Fibroblast of lung (primary cell): ENCODE measurements around the gene RMND5B. TPM values are rescaled to one million over a fixed set of nuclear protein-coding genes. Genes with fewer than 3 reads are reported as not detected.

Experiments used
- DNase-seq, 2 donors: peaks; one replicate each; pipeline versions ENCODE4 v3.0.0 to v3.0.0-alpha.2; 2010; ENCODE audit warnings: low read depth in 2 of 2
- H2AFZ ChIP-seq: 2 replicates; pipeline ENCODE4 v1.5.1; 2012; ENCODE audit warnings: low read length, control low read depth, inconsistent platforms
- H3K27ac ChIP-seq: 2 replicates; pipeline ENCODE4 v1.5.1; 2011; ENCODE audit warnings: low read length, control low read depth; ENCODE audit not compliant: insufficient read depth
- H3K27me3 ChIP-seq: 2 replicates; pipeline ENCODE4 v1.5.1; 2011; ENCODE audit warnings: mild to moderate bottlenecking, low read length; ENCODE audit not compliant: control insufficient read depth, insufficient read depth
- H3K36me3 ChIP-seq: 2 replicates; pipeline ENCODE4 v1.5.1; 2011; ENCODE audit warnings: low read length; ENCODE audit not compliant: control insufficient read depth, insufficient read depth
- H3K4me1 ChIP-seq: 2 replicates; pipeline ENCODE4 v1.5.1; 2011; ENCODE audit warnings: low read length; ENCODE audit not compliant: control insufficient read depth, insufficient read depth; ENCODE audit errors: extremely low read depth
- H3K4me2 ChIP-seq: 2 replicates; pipeline ENCODE4 v1.5.1; 2011; ENCODE audit warnings: low read length, control low read depth; ENCODE audit not compliant: insufficient read depth; ENCODE audit errors: extremely low read depth
- H3K4me3 ChIP-seq, 4 experiments: fragments of 200-600 bp in 1 of 4; sonication (generic) in 1 of 4; replicated peaks in 1 of 4; 2 replicates each; pipeline ENCODE4 v1.5.1; 2011 to 2016; ENCODE audit warnings: low read length in 4 of 4, low read depth in 3 of 4, mild to moderate bottlenecking in 3 of 4, control low read depth in 2 of 4, inconsistent platforms in 1 of 4, mixed read lengths in 1 of 4; ENCODE audit not compliant: insufficient read depth in 1 of 4; ENCODE audit errors: control extremely low read depth in 1 of 4
- H3K79me2 ChIP-seq: 2 replicates; pipeline ENCODE4 v1.5.1; 2012; ENCODE audit warnings: mild to moderate bottlenecking, low read length, inconsistent platforms; ENCODE audit not compliant: control insufficient read depth, insufficient read depth
- H3K9ac ChIP-seq: 2 replicates; pipeline ENCODE4 v1.5.1; 2011; ENCODE audit warnings: mild to moderate bottlenecking, low read length, control low read depth; ENCODE audit not compliant: insufficient read depth
- H3K9me3 ChIP-seq: 2 replicates; pipeline ENCODE4 v1.5.1; 2012; ENCODE audit warnings: low read depth, low read length; ENCODE audit not compliant: control insufficient read depth, insufficient read depth
- H4K20me1 ChIP-seq: 2 replicates; pipeline ENCODE4 v1.5.1; 2011; ENCODE audit warnings: low read length; ENCODE audit not compliant: control insufficient read depth, insufficient read depth; ENCODE audit errors: extremely low read depth
- CTCF ChIP-seq, 2 donors: IDR thresholded peaks in 1 of 2; conservative IDR thresholded peaks in 1 of 2; 1 replicate in 1 of 2; 2 replicates in 1 of 2; pipeline ENCODE4 v1.5.1; 2011 to 2012; ENCODE audit warnings: low read length in 2 of 2, control low read depth in 1 of 2, inconsistent platforms in 1 of 2, low read depth in 1 of 2, mild to moderate bottlenecking in 1 of 2
- EZH2 ChIP-seq: IDR thresholded peaks from 2 replicates; pipeline ENCODE4 v1.5.1; 2012; ENCODE audit warnings: low read length, control low read depth, mild to moderate bottlenecking; ENCODE audit errors: missing control alignments
- polyA plus RNA-seq, 2 donors: library from polyadenylated mRNA; depleted of rRNA in 1 of 2; stranded (reverse) in 1 of 2; unstranded in 1 of 2; fragments of >200 nt; gene quantifications; 2 replicates each; pipeline ENCODE4 v1.2.1, GENCODE V29; 2011 to 2012; ENCODE audit warnings: missing spikeins in 1 of 2
- total RNA-seq: library from RNA; depleted of rRNA; stranded (reverse); fragments of >200 nt; gene quantifications from 2 replicates; pipeline ENCODE4 v1.2.1, GENCODE V29; 2014

RMND5B gene
- total and polyA plus RNA-seq, 2 donors (not counting 1 experiment from before 2014, with no cell fraction given): 22.3 to 22.5 TPM

GRCh38 chr5:178098685-178099084, 32.1 kb upstream of the RMND5B start:
- TF ChIP-seq CTCF (conservative IDR thresholded peaks at IDR 0.05 in 1 of 2, IDR thresholded peaks at IDR 0.05 in 1 of 2; ENCODE audit: low read depth in 1 of 2, low read length in 2 of 2): no peak
- no peak for TF ChIP-seq EZH2
- DNase-seq: no peak
- no peaks in the 10 kb centered on the region for H3K4me1 ChIP-seq
- H3K27ac ChIP-seq: no peak overlapping the region
- no peaks in the 10 kb centered on the region for H3K9me3 ChIP-seq
- H3K36me3 ChIP-seq: no peaks in the 10 kb centered on the region
- no peaks in the 10 kb centered on the region for H4K20me1 ChIP-seq
- no peak overlapping the region for H3K4me3 ChIP-seq
- H3K79me2 ChIP-seq: no peaks in the 10 kb centered on the region
- H2AFZ ChIP-seq: no peak overlapping the region
- H3K27me3 ChIP-seq: no peaks in the 10 kb centered on the region
- no peak overlapping the region for H3K9ac ChIP-seq
- H3K4me2 ChIP-seq: no peak overlapping the region

GRCh38 chr5:178103612-178104011, 27.2 kb upstream of the RMND5B start:
- no peak for DNase-seq
- no peaks in the 10 kb centered on the region for H3K36me3 ChIP-seq
- H3K79me2 ChIP-seq: no peaks in the 10 kb centered on the region
- no peak overlapping the region for H3K9ac ChIP-seq
- H3K4me2 ChIP-seq: no peak overlapping the region
- no peak overlapping the region for H3K4me3 ChIP-seq
- H3K9me3 ChIP-seq: no peaks in the 10 kb centered on the region
- H3K27me3 ChIP-seq: peaks cover 5% of the 10 kb centered on the region
- no peak overlapping the region for H2AFZ ChIP-seq
- TF ChIP-seq EZH2 (no peak), CTCF (conservative IDR thresholded peaks at IDR 0.05 in 1 of 2, IDR thresholded peaks at IDR 0.05 in 1 of 2; ENCODE audit: low read depth in 1 of 2, low read length in 2 of 2) (no peak)
- no peak overlapping the region for H3K27ac ChIP-seq
- no peaks in the 10 kb centered on the region for H3K4me1 ChIP-seq
- no peaks in the 10 kb centered on the region for H4K20me1 ChIP-seq

GRCh38 chr5:178104492-178104891, 26.3 kb upstream of the RMND5B start:
- H3K4me3 ChIP-seq: no peak overlapping the region
- no peaks in the 10 kb centered on the region for H4K20me1 ChIP-seq
- H3K9me3 ChIP-seq: no peaks in the 10 kb centered on the region
- DNase-seq: no peak
- no peaks in the 10 kb centered on the region for H3K79me2 ChIP-seq
- H2AFZ ChIP-seq: no peak overlapping the region
- no peak for TF ChIP-seq CTCF (conservative IDR thresholded peaks at IDR 0.05 in 1 of 2, IDR thresholded peaks at IDR 0.05 in 1 of 2; ENCODE audit: low read depth in 1 of 2, low read length in 2 of 2)
- no peak overlapping the region for H3K9ac ChIP-seq
- H3K27ac ChIP-seq: no peak overlapping the region
- H3K4me1 ChIP-seq: no peaks in the 10 kb centered on the region
- no peak overlapping the region for H3K4me2 ChIP-seq
- H3K27me3 ChIP-seq: peaks cover 5% of the 10 kb centered on the region
- no peaks in the 10 kb centered on the region for H3K36me3 ChIP-seq
